ENCODE results near the gene PHACTR3. TPM values are rescaled to one million over a fixed set of nuclear protein-coding genes. Genes with fewer than 3 reads are reported as not detected.

The PHACTR3 gene
- total and polyA plus RNA-seq, 2 donors (not counting 3 experiments of a cell fraction or from before 2014, with no cell fraction given), result not detected

- Histone ChIP-seq H3K27me3 (ENCODE audit: control insufficient read depth in 2 of 2, insufficient read depth in 2 of 2, low read length in 2 of 2) (no peaks in the 10 kb centered on the region), H4K20me1 (replicated peaks; ENCODE audit: control insufficient read depth, extremely low read depth, insufficient read depth, low read length) (no peaks in the 10 kb centered on the region), H2AFZ (ENCODE audit: low read depth, low read length) (no peak overlapping the region), H3K79me2 (ENCODE audit: control insufficient read depth, insufficient read depth, low read length) (no peaks in the 10 kb centered on the region), H3K9me3 (replicated peaks; ENCODE audit: control insufficient read depth, insufficient read depth, low read length) (peaks cover 1% of the 10 kb centered on the region), H3K4me1 (ENCODE audit: control insufficient read depth, extremely low read depth, insufficient read depth, low read length) (no peaks in the 10 kb centered on the region), H3K27ac (ENCODE audit: insufficient read depth, low read depth, low read length) (no peak overlapping the region), H3K4me3 (replicated peaks in 1 of 3; ENCODE audit: insufficient read depth in 1 of 3, low read depth in 1 of 3, low read length in 3 of 3) (no peak overlapping the region), H3K9me1 (replicated peaks; ENCODE audit: control insufficient read depth, extremely low read depth, insufficient read depth, low read length) (no peaks in the 10 kb centered on the region), H3K4me2 (ENCODE audit: insufficient read depth, low read length) (no peak overlapping the region), H3K36me3 (ENCODE audit: control insufficient read depth in 2 of 2, extremely low read depth in 1 of 2, insufficient read depth in 2 of 2, low read length in 2 of 2) (no peaks in the 10 kb centered on the region), H3K9ac (replicated peaks; ENCODE audit: extremely low read depth, insufficient read depth, low read length) (no peak overlapping the region)
- TF ChIP-seq GATA2 (IDR thresholded peaks at IDR 0.05; ENCODE audit: insufficient read depth, insufficient read length, low read depth, low read length) (no peak), MYC (IDR thresholded peaks at IDR 0.05; ENCODE audit: low read depth, low read length) (no peak), POLR2A (IDR thresholded peaks at IDR 0.05; ENCODE audit: low read depth, low read length) (no peak), FOS (IDR thresholded peaks at IDR 0.05; ENCODE audit: borderline replicate concordance, insufficient read depth, low read length) (no peak), CTCF (IDR thresholded peaks at IDR 0.05; ENCODE audit: extremely low read depth in 1 of 2, insufficient read depth in 1 of 2, low read depth in 1 of 2, low read length in 2 of 2) (no peak), MAX (IDR thresholded peaks at IDR 0.05; ENCODE audit: insufficient read depth, insufficient read length) (no peak), EZH2 (IDR thresholded peaks at IDR 0.05; ENCODE audit: borderline replicate concordance, low read depth, low read length, severe bottlenecking) (no peak), JUN (IDR thresholded peaks at IDR 0.05; ENCODE audit: borderline replicate concordance, insufficient read depth, insufficient read length, low read depth) (no peak)
- POLR2A ChIA-PET, result no interaction called here
- dilution Hi-C loops (cut with MboI; ENCODE audit: extremely low pct_ligation_motif_present, low sequenced_read_pairs), result no loop called here
- no TSS peak for BruUV-seq (replicated peaks)
- intact Hi-C loops (cut with micrococcal nuclease), result no loop called here
- DNase-seq (ENCODE audit: low read depth, low spot score) (no peak), FAIRE-seq (no peak)
- CTCF ChIA-PET, result no interaction called here
Measured at GRCh38 chr20:59647271-59647670, 42.9 kb downstream of the PHACTR3 start.
